Measurements from ENCODE around the gene AP1S2.

AP1S2 gene

DNA sequence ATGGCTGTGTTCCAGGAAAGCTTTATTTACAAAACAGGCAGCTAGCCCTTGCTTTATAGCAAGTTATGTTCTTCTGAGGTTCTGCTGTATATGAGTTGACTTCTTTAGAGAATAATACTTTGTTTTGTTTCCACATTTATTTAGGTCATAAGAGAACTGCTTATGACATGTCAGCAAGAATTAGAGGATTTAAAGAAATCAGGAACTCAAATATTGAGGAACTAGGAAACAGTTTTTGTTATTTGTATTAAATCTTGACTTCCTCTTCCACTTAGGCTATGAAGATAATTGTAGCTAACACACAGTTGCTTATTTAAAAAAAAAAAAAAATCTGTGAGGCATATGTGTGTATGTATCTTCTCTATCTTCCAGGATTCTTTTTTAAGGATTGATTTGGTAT is 50.0 kb downstream of the AP1S2 start:
- DNase-seq = no peak

DNA sequence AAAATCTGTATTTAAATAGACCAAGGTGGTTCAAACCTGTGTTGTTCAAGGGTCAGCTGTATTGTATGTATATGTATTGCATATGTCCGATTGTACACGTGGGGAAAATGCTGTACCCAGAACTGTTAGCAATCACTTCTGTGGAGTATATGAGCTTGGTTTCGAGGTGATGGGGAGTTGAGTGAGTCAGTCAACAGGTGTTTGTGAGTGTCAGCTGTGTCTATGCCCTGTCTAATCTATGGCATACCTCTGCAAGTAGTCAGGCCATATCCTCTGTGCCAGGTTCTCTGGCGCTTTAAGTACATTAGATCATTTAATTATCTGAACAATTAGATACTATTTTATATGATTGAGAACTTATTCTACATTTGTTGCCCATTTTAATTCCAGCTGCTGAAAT is 56.9 kb downstream of the AP1S2 start:
- DNase-seq = no peak

GRCh38 chrX:15790769-15791290 is 63.8 kb downstream of the AP1S2 start:
- peak; percentile 1 for DNase-seq

DNA sequence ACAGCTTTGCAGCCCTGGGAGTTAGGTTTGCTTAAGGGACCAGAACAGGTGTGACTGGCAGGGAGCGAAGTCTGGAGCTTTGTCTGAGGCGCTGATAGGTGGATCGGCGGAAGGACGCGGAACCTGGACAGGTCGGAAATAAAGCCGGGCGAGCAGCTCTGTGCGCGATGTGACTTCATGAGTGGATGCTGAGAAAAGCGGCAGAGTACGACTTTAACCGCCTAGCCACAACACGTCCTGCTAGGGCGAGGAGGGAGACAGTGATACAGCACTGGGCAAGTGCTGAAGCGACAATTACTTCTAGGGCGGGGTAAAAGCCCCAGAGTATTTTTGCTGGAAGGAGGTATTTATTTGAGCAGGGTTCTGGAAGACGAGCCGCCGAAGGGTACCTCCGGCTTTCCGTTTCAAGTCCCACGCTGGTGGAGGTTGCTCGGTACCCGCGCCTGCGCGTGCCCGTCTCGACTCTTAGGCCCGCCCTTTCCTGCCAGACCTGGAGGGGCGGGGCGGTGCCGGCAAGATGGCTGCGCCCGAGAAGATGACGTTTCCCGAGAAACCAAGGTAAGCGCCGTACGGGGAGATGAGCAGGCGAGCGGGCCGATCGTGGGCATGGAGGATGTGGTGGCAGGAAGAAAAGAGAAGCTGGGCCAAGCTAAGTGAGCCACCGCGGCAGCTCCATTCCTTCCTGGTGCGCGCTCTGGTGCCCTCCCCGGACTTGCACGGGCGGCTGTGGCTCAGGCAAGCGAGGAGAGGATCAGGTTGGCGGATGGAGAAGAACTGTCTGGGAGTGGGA is 64.4 kb downstream of the AP1S2 start, which contains the start of gene ZRSR2:
ZRSR2 (plus strand) TSS at position 506 of the 790 bp plus-strand sequence; CDS start at position 518, 12 bp downstream.
- DNase-seq = peak; percentile 70

GRCh38 chrX:15786915-15787314 is 67.7 kb downstream of the AP1S2 start:
- DNase-seq = no peak

GRCh38 chrX:15785176-15785750 is 69.3 kb downstream of the AP1S2 start:
- no peak for DNase-seq

DNA sequence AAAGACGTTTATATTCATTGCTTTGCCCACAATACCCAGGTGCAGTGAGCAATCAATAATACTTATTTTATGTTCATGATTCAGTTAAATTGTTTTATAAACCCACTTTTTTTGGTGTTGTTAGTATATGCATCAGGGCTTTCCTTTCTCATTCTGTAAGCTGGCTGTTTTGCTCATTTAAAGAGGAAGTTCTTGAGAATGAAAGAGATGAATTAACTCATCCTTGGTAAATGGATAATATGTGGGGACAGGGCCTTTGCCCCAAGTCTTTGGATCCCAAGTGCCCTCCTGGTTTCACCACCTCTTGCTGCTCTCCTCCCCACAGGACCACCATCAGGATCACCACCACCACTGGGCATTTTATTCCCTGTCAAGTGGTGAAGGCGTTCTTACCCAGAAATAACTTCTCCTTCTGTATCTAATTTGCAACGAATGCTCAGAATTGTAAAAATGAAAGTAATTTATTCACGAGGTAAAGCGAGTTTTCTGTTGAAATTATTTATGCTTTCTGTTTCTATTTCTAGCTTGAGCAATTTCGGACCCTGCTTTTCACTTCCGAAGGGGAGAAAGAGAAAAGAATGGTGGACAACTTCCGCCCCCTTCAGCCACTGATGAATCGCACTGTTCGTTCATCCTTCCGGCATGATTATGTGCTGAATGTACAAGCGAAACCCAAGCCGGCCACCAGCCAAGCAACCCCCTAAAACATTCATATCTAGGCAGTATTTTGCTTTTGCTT is 72.5 kb downstream of the AP1S2 start:
- no peak for DNase-seq

All from fibroblast of skin of right biceps (primary cell).